Muscle layer of colon (tissue), 2 donors: ENCODE results near the gene FRMD4A.
A peak's percentile ranks its signal among the peaks of the same experiment; 100 is the strongest.

Experiments
- H3K27ac ChIP-seq: one replicate; pipeline ENCODE4 v1.7.0; 2013; ENCODE audit warnings: low read depth, mild to moderate bottlenecking, low read length, moderate library complexity
- H3K27me3 ChIP-seq, 2 donors: one replicate each; pipeline ENCODE4 v1.7.0; 2013; ENCODE audit warnings: low read length in 2 of 2, mild to moderate bottlenecking in 2 of 2; ENCODE audit not compliant: insufficient read depth in 2 of 2, control insufficient read depth in 1 of 2
- H3K36me3 ChIP-seq: one replicate; pipeline ENCODE4 v1.7.0; 2013; ENCODE audit warnings: mild to moderate bottlenecking, low read length; ENCODE audit not compliant: insufficient read depth
- H3K4me1 ChIP-seq: one replicate; pipeline ENCODE4 v1.7.0; 2013; ENCODE audit warnings: mild to moderate bottlenecking, low read length; ENCODE audit not compliant: insufficient read depth
- H3K4me3 ChIP-seq, 2 donors: one replicate each; pipeline ENCODE4 v1.7.0; 2013; ENCODE audit warnings: low read length in 2 of 2, low read depth in 1 of 2, mild to moderate bottlenecking in 1 of 2, moderate library complexity in 1 of 2
- H3K9ac ChIP-seq: one replicate; pipeline ENCODE4 v1.7.0; 2013; ENCODE audit warnings: low read length
- H3K9me3 ChIP-seq: one replicate; pipeline ENCODE4 v1.7.0; 2013; ENCODE audit warnings: mild to moderate bottlenecking, low read length
- donor health status: abdominal sarcoma.
- donor health status: Adenocarcinoma of cecum.

Gene FRMD4A

GRCh38 chr10:13650961-13651360 is 679.8 kb downstream of the FRMD4A start:
- H3K9me3 ChIP-seq, result no peaks in the 10 kb centered on the region
- peaks cover 96% of the 10 kb centered on the region for H3K36me3 ChIP-seq
- no peaks in the 10 kb centered on the region for H3K27me3 ChIP-seq
- H3K4me1 ChIP-seq, result no peaks in the 10 kb centered on the region
- no peak overlapping the region for H3K27ac ChIP-seq
- no peak overlapping the region for H3K9ac ChIP-seq
- H3K4me3 ChIP-seq, result no peak overlapping the region

GRCh38 chr10:13649844-13650520 is 680.7 kb downstream of the FRMD4A start:
- H3K4me1 ChIP-seq, result no peaks in the 10 kb centered on the region

GRCh38 chr10:13648425-13648824 is 682.3 kb downstream of the FRMD4A start:
- H3K27ac ChIP-seq, result no peak overlapping the region
- no peak overlapping the region for H3K4me3 ChIP-seq
- peaks cover 78% of the 10 kb centered on the region for H3K36me3 ChIP-seq

More at GRCh38 chr10:13649844-13650520, 680.7 kb downstream of the FRMD4A start:
- no peak overlapping the region for H3K9ac ChIP-seq
- H3K36me3 ChIP-seq, result peaks cover 93% of the 10 kb centered on the region
- H3K9me3 ChIP-seq, result no peaks in the 10 kb centered on the region
- H3K27ac ChIP-seq, result no peak overlapping the region
- H3K27me3 ChIP-seq, result no peaks in the 10 kb centered on the region
- H3K4me3 ChIP-seq, result no peak overlapping the region

GRCh38 chr10:13644866-13645265 is 685.9 kb downstream of the FRMD4A start:
- Histone ChIP-seq H3K27ac (no peak overlapping the region), H3K4me3 (no peak overlapping the region), H3K36me3 (peaks cover 56% of the 10 kb centered on the region), H3K9ac (no peak overlapping the region), H3K4me1 (no peaks in the 10 kb centered on the region), H3K27me3 (no peaks in the 10 kb centered on the region), H3K9me3 (peaks cover 7% of the 10 kb centered on the region)

More at GRCh38 chr10:13648425-13648824, 682.3 kb downstream of the FRMD4A start:
- Histone ChIP-seq H3K4me1 (no peaks in the 10 kb centered on the region), H3K9me3 (no peaks in the 10 kb centered on the region), H3K9ac (no peak overlapping the region), H3K27me3 (no peaks in the 10 kb centered on the region)

GRCh38 chr10:13643016-13643415 is 687.7 kb downstream of the FRMD4A start:
- H3K9ac ChIP-seq, result no peak overlapping the region
- peaks cover 7% of the 10 kb centered on the region for H3K9me3 ChIP-seq
- H3K27ac ChIP-seq, result no peak overlapping the region
- peaks cover 49% of the 10 kb centered on the region for H3K36me3 ChIP-seq
- no peak overlapping the region for H3K4me3 ChIP-seq
- no peaks in the 10 kb centered on the region for H3K4me1 ChIP-seq
- no peaks in the 10 kb centered on the region for H3K27me3 ChIP-seq

- no peaks in the 10 kb centered on the region for H3K4me1 ChIP-seq
- no peaks in the 10 kb centered on the region for H3K27me3 ChIP-seq
- H3K4me3 ChIP-seq, result no peak overlapping the region
- H3K27ac ChIP-seq, result no peak overlapping the region
- peaks cover 45% of the 10 kb centered on the region for H3K36me3 ChIP-seq
- peaks cover 7% of the 10 kb centered on the region for H3K9me3 ChIP-seq
- H3K9ac ChIP-seq, result no peak overlapping the region
These were observed 688.4 kb downstream of the FRMD4A start for GRCh38 chr10:13642293-13642692.

- Histone ChIP-seq H3K4me3 (no peak overlapping the region), H3K4me1 (peaks cover 22% of the 10 kb centered on the region), H3K27me3 (no peaks in the 10 kb centered on the region), H3K9ac (no peak overlapping the region), H3K36me3 (peaks cover 24% of the 10 kb centered on the region), H3K27ac (no peak overlapping the region), H3K9me3 (peaks cover 7% of the 10 kb centered on the region)
These were observed 692.8 kb downstream of the FRMD4A start for GRCh38 chr10:13637894-13638293.

GRCh38 chr10:13637303-13637856 is 693.3 kb downstream of the FRMD4A start:
- H3K27me3 ChIP-seq, result no peaks in the 10 kb centered on the region
- peaks cover 22% of the 10 kb centered on the region for H3K36me3 ChIP-seq
- H3K27ac ChIP-seq, result no peak overlapping the region

GRCh38 chr10:13636776-13637175 is 693.9 kb downstream of the FRMD4A start:
- Histone ChIP-seq H3K27ac (no peak overlapping the region), H3K36me3 (peaks cover 18% of the 10 kb centered on the region), H3K9me3 (no peaks in the 10 kb centered on the region), H3K27me3 (no peaks in the 10 kb centered on the region), H3K4me1 (peaks cover 30% of the 10 kb centered on the region), H3K9ac (no peak overlapping the region), H3K4me3 (no peak overlapping the region)

More at GRCh38 chr10:13637303-13637856, 693.3 kb downstream of the FRMD4A start:
- Histone ChIP-seq H3K4me3 (no peak overlapping the region), H3K9me3 (peaks cover 4% of the 10 kb centered on the region), H3K4me1 (peaks cover 27% of the 10 kb centered on the region), H3K9ac (no peak overlapping the region)

GRCh38 chr10:13634207-13634606 is 696.5 kb downstream of the FRMD4A start:
- peak overlapping the region; percentile 28 for H3K9ac ChIP-seq

GRCh38 chr10:13633689-13634088 is 697.0 kb downstream of the FRMD4A start:
- H3K27me3 ChIP-seq, result no peaks in the 10 kb centered on the region
- H3K27ac ChIP-seq, result peak overlapping the region; percentile 17
- H3K9me3 ChIP-seq, result no peaks in the 10 kb centered on the region
- peaks cover 30% of the 10 kb centered on the region for H3K4me1 ChIP-seq
- peak overlapping the region; percentile 28 for H3K9ac ChIP-seq
- peaks cover 14% of the 10 kb centered on the region for H3K36me3 ChIP-seq
- peak overlapping the region in 1 of 2 donors; percentile 28 for H3K4me3 ChIP-seq

More at GRCh38 chr10:13634207-13634606, 696.5 kb downstream of the FRMD4A start:
- Histone ChIP-seq H3K27me3 (no peaks in the 10 kb centered on the region), H3K36me3 (peaks cover 17% of the 10 kb centered on the region), H3K4me1 (peaks cover 30% of the 10 kb centered on the region), H3K4me3 (peak overlapping the region in 1 of 2 donors; percentile 28), H3K9me3 (no peaks in the 10 kb centered on the region), H3K27ac (peak overlapping the region; percentile 17)
